Karpas-422 (cell line): ENCODE results near the gene FAAP100. TPM values are rescaled to one million over a fixed set of nuclear protein-coding genes. Genes with fewer than 3 reads are reported as not detected.

ENCODE experiments used
- DNase-seq: peaks from one replicate; pipeline ENCODE4 v3.0.0-alpha.2; 2015
- H2AFZ ChIP-seq: fragments of 200-600 bp; sonication (generic); 2 replicates; pipeline ENCODE4 v1.6.1; 2014; ENCODE audit warnings: antibody characterized with exemption, low read length, mixed read lengths
- H3K27ac ChIP-seq: fragments of 200-600 bp; sonication (generic); 2 replicates; pipeline ENCODE4 v1.5.1; 2014; ENCODE audit warnings: mild to moderate bottlenecking, low read length, moderate library complexity
- H3K27me3 ChIP-seq: fragments of 200-600 bp; sonication (generic); 2 replicates; pipeline ENCODE4 v1.6.1; 2014; ENCODE audit warnings: low read length, mixed read lengths
- H3K36me3 ChIP-seq: fragments of 200-600 bp; sonication (generic); 2 replicates; pipeline ENCODE4 v1.6.1; 2014; ENCODE audit warnings: low read length, mixed read lengths; ENCODE audit not compliant: insufficient read depth
- H3K4me1 ChIP-seq: fragments of 200-600 bp; sonication (generic); 2 replicates; pipeline ENCODE4 v1.6.1; 2014; ENCODE audit warnings: mild to moderate bottlenecking, low read length, mixed read lengths
- H3K4me2 ChIP-seq: fragments of 200-600 bp; sonication (generic); 2 replicates; pipeline ENCODE4 v1.6.1; 2014; ENCODE audit warnings: low read length, low read depth, mild to moderate bottlenecking; ENCODE audit not compliant: poor library complexity, severe bottlenecking
- H3K4me3 ChIP-seq: fragments of 200-600 bp; sonication (generic); 2 replicates; pipeline ENCODE4 v1.5.1; 2014; ENCODE audit warnings: mild to moderate bottlenecking, antibody characterized with exemption, low read length, mixed read lengths
- H3K79me2 ChIP-seq: fragments of 200-600 bp; sonication (generic); 2 replicates; pipeline ENCODE4 v1.6.1; 2014; ENCODE audit warnings: mild to moderate bottlenecking, low read length, mixed read lengths
- H3K9ac ChIP-seq: fragments of 200-600 bp; sonication (generic); 2 replicates; pipeline ENCODE4 v1.6.0; 2014; ENCODE audit warnings: low read length
- H3K9me2 ChIP-seq: fragments of 200-600 bp; sonication (generic), shearing (Covaris generic); replicated peaks from 2 replicates; pipeline ENCODE4 v1.6.0; 2014; ENCODE audit warnings: mild to moderate bottlenecking, low read length, moderate library complexity; ENCODE audit not compliant: insufficient read depth
- H3K9me3 ChIP-seq: fragments of 300-700, 200-600 bp; sonication (generic); 2 replicates; pipeline ENCODE4 v1.6.1; 2014; ENCODE audit warnings: low read length, mixed read lengths
- H4K20me1 ChIP-seq: fragments of 200-600 bp; sonication (generic); 2 replicates; pipeline ENCODE4 v1.6.1; 2014; ENCODE audit warnings: mild to moderate bottlenecking, antibody characterized with exemption, low read length, low read depth; ENCODE audit not compliant: insufficient read depth
- total RNA-seq: library from RNA; depleted of rRNA; stranded (reverse); fragments of >200 nt; shearing (Covaris generic); gene quantifications from 2 replicates; pipeline ENCODE4 v1.2.3, GENCODE V29; 2014; ENCODE audit warnings: low replicate concordance

Gene FAAP100
- total RNA-seq, 1 experiment from 2014 or later = 14.8 TPM

GRCh38 chr17:81537343-81537855 lies 14.8 kb downstream of the FAAP100 start:
- Histone ChIP-seq H3K4me1 (peaks cover 8% of the 10 kb centered on the region), H4K20me1 (no peaks in the 10 kb centered on the region), H3K9ac (no peak overlapping the region), H3K27me3 (no peaks in the 10 kb centered on the region), H3K79me2 (no peaks in the 10 kb centered on the region), H3K9me3 (no peaks in the 10 kb centered on the region; the same call in 1 of the 2 replicates), H3K4me3 (no peak overlapping the region), H3K27ac (no peak overlapping the region), H2AFZ (no peak overlapping the region), H3K9me2 (no peaks in the 10 kb centered on the region), H3K36me3 (no peaks in the 10 kb centered on the region), H3K4me2 (no peak overlapping the region)
- peak; percentile 63 for DNase-seq

- Histone ChIP-seq H3K79me2 (no peaks in the 10 kb centered on the region), H3K4me1 (peaks cover 8% of the 10 kb centered on the region), H3K4me2 (no peak overlapping the region), H3K27me3 (no peaks in the 10 kb centered on the region), H3K27ac (no peak overlapping the region), H3K9ac (no peak overlapping the region), H2AFZ (no peak overlapping the region), H3K9me2 (no peaks in the 10 kb centered on the region), H3K9me3 (no peaks in the 10 kb centered on the region; the same call in 1 of the 2 replicates), H4K20me1 (no peaks in the 10 kb centered on the region), H3K36me3 (no peaks in the 10 kb centered on the region), H3K4me3 (no peak overlapping the region)
- DNase-seq = no peak
These were observed 15.6 kb downstream of the FAAP100 start for GRCh38 chr17:81536299-81537290.

GRCh38 chr17:81535480-81536298 lies 16.5 kb downstream of the FAAP100 start:
- Histone ChIP-seq H4K20me1 (no peaks in the 10 kb centered on the region), H3K36me3 (no peaks in the 10 kb centered on the region), H3K4me2 (no peak overlapping the region), H2AFZ (no peak overlapping the region), H3K9ac (no peak overlapping the region), H3K9me3 (peaks cover 3% of the 10 kb centered on the region; the same call in 1 of the 2 replicates), H3K9me2 (no peaks in the 10 kb centered on the region), H3K27me3 (no peaks in the 10 kb centered on the region), H3K27ac (no peak overlapping the region), H3K79me2 (no peaks in the 10 kb centered on the region), H3K4me3 (no peak overlapping the region), H3K4me1 (peaks cover 8% of the 10 kb centered on the region)
- no peak for DNase-seq

- Histone ChIP-seq H2AFZ (no peak overlapping the region), H3K27ac (no peak overlapping the region), H3K79me2 (no peaks in the 10 kb centered on the region), H4K20me1 (no peaks in the 10 kb centered on the region), H3K27me3 (no peaks in the 10 kb centered on the region), H3K36me3 (no peaks in the 10 kb centered on the region), H3K4me3 (no peak overlapping the region), H3K9me2 (no peaks in the 10 kb centered on the region), H3K9me3 (peaks cover 11% of the 10 kb centered on the region; the same call in 1 of the 2 replicates), H3K4me1 (peaks cover 8% of the 10 kb centered on the region), H3K9ac (no peak overlapping the region), H3K4me2 (no peak overlapping the region)
- DNase-seq = no peak
These were observed 17.2 kb downstream of the FAAP100 start for GRCh38 chr17:81535007-81535328.

- Histone ChIP-seq H3K36me3 (no peaks in the 10 kb centered on the region), H2AFZ (no peak overlapping the region), H3K4me3 (no peak overlapping the region), H3K4me2 (no peak overlapping the region), H3K79me2 (no peaks in the 10 kb centered on the region), H3K9me3 (peaks cover 12% of the 10 kb centered on the region; the same call in 1 of the 2 replicates), H3K9me2 (no peaks in the 10 kb centered on the region), H3K27ac (no peak overlapping the region), H4K20me1 (no peaks in the 10 kb centered on the region), H3K9ac (no peak overlapping the region), H3K4me1 (peaks cover 8% of the 10 kb centered on the region), H3K27me3 (no peaks in the 10 kb centered on the region)
- DNase-seq = peak; percentile 69
These were observed 17.8 kb downstream of the FAAP100 start for GRCh38 chr17:81534157-81535006.

- Histone ChIP-seq H3K27me3 (no peaks in the 10 kb centered on the region), H3K9me2 (no peaks in the 10 kb centered on the region), H3K9me3 (peaks cover 16% of the 10 kb centered on the region), H3K4me3 (no peak overlapping the region), H3K36me3 (no peaks in the 10 kb centered on the region), H3K9ac (no peak overlapping the region), H3K4me2 (no peak overlapping the region), H4K20me1 (no peaks in the 10 kb centered on the region), H3K79me2 (no peaks in the 10 kb centered on the region), H2AFZ (no peak overlapping the region), H3K4me1 (peaks cover 8% of the 10 kb centered on the region), H3K27ac (no peak overlapping the region)
- DNase-seq = no peak
These were observed 18.6 kb downstream of the FAAP100 start for GRCh38 chr17:81533339-81534141.

- Histone ChIP-seq H3K9me2 (no peaks in the 10 kb centered on the region), H3K4me3 (no peak overlapping the region), H2AFZ (no peak overlapping the region), H3K9ac (no peak overlapping the region), H3K4me2 (no peak overlapping the region), H3K36me3 (no peaks in the 10 kb centered on the region), H3K27me3 (no peaks in the 10 kb centered on the region), H3K79me2 (no peaks in the 10 kb centered on the region), H3K9me3 (peaks cover 16% of the 10 kb centered on the region), H3K27ac (no peak overlapping the region), H3K4me1 (peaks cover 8% of the 10 kb centered on the region), H4K20me1 (no peaks in the 10 kb centered on the region)
- DNase-seq = no peak
These were observed 19.5 kb downstream of the FAAP100 start for GRCh38 chr17:81532490-81533287.
